NOMO-1 (cell line): ENCODE results near the gene EXTL1.

Source experiments
- DNase-seq, 2 experiments: peaks; one replicate each; lab custom pipeline; 2025; ENCODE audit not compliant: unreplicated experiment in 2 of 2; lab: John Stamatoyannopoulos, UW

EXTL1 gene

DNA sequence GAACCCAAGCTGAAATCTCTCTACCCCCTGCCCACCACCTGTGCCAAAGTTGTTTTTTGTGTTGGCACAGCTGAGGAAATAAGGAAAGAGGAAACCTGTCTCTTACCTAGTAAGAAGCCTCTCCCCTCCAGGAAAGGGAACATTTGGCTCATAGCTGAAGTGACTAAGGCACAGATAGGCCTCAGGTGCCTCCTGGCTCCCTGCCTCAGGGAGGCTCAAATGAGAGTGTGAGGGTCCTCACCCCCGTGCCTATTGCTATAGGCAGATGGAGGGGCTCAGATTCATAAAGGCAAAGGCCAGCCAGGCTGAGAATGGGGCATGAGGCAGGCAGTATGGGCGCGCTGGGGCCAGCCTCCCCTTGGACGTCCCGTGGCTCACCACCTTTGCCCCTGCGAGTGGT is 16.9 kb downstream of the EXTL1 start:
- DNase-seq, result no peak

DNA sequence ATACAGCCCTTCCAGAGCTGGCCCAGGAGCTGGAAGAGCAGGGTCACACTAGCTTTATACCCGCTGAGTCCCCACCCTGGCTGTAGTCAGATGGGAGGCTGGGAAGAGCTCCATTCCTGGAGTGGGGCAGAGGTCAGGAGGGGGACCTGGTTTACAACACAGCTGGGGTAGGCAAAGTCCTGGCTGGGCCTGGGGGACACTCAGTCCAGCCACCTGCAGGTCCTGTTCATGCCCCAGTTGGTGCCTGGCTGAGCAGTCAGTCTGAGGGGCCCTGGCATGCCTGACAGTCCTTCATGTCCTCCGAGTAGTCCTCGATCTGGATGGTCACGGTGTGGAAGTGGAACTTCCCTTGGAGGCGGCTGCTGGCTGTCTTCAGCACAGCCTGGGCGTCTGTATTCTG is 17.3 kb downstream of the EXTL1 start:
- DNase-seq, result no peak

DNA sequence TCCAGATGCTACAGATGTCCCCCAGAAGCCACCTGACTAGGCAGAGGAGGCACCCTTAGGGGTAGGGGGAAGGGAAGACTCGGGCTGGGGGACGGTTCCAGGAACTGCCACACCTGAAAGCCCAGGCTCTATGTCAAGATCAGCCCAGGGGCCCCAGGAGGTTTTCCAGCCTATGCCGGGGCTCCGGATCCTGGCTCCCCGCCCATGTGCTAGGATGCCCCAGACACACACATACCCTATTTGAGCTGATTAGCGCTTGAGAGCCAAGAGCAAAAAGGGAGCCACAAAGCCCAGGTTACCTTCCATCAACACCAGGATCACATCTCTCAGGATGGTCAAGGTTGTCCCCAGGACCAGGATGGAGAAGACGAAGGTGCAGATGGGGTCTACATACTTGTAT is 19.8 kb downstream of the EXTL1 start:
- DNase-seq, result no peak

DNA sequence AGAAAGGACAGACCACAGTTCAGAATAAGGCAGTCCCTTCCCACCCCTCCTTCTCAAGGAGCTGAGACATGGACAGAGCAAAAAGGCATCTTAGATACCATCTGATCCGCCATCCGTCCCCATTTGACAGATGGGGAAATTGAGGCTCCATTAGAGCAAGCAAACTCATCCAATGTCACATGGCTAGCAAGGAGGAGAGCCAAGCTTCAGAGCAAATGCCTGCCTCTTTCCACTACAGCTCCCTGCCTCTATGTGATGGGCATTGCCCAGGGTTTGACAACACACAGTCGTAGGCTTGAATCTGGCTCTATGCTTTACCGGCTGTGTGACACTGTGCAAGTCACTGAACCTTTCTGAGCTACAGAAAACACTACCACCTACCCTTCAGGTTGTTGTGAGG is 20.4 kb downstream of the EXTL1 start:
- DNase-seq, result no peak

DNA sequence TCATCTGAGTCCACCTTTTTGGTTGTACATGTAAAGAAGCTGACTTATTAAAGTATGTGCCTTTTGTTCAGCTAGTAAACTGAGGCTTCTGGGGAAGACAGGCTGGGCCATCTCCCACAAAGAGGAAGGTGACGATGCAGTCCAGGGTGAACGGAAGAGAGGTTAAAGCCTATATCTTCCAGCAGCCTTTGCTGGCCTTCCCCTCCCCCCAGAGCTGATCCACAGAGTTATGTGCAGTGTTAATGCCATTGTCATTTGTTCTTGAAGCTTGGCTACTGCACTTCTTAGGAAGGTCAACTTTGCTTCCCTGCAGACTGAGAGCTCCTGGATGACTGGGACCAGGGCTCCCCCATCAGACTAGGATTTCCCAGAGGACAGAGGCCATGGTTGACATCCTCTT is 22.2 kb downstream of the EXTL1 start:
- no peak for DNase-seq

DNA sequence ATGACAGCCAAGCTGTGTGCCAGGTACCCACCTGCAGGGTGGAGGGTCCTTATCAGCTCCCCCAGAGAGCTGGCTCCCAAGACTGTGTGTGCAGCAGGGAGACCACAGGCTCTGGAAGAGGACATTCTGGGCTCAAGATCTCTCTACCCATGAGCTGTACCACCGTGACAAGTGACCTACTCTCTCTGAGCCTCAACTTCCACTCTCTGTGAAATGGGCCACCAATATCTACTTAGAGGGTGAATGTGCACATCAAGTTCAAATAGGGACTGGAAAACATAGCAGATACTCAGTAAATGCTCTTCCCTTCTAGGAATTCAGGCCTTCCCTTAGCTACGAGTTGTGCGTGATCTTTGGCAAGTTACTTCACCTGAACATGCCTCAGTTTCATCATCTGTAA is 22.8 kb downstream of the EXTL1 start:
- DNase-seq, result no peak

DNA sequence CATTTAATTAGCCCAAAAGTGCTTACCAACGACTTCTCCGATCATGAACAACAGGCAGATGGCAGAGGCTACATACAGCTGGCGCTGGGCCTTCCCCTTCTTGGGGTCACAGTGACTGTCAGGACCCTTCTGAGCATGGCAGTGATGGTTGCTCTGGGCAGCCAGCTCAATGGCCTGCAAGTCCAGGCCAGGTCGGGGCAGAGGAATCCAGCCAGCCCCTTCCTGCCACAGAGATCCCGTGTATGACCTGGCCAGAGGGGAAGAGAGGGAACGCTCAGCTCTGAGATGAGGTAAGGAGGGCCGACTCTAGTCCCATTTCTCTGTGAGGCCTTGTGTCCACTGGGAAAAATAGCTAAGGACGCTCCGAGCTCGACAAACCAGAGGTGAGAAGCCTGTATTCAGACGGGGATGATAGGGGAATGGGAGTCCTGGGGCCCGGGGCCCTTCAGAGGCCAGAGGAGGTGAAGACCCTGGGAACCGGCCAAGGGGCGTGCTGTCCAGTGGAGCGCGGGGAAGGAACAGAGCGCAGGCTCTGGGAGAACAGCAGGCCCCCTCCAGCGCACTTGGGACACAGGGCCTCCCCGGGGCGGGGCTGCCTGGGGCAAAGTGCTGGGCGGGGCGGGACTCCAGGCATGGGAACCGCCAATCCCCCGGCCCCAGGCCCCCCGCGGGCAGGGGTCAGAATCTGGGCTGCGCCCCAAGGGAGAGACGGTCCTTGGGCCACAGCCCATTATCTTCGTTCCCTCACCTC is 23.6 kb downstream of the EXTL1 start:
- no peak for DNase-seq

DNA sequence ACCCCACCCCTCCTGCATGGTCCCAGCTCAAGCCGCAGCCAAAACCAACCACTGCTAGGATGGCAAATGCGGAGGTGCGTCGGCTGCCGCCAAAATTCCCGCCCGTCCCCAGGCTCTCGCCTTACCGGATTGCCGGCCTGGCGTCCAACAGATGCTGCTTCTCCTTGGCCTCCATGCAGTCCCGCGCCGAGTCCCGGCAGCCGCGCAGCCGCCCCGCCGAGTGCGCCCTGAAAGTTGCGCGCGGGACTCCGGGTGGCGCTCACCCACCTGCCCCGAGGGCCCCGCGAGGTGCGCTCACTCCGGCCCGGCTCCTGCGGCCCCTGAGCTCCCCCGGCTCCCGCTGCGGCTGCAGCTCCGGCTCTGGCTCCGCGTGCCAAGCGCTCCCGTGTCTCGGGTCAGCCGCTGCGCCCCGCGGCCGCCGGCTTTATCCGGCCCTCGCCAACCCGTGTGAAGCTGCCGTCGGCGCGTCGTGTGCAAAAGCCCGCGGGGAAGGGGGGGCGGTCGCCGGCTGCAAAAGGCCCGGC is 24.2 kb downstream of the EXTL1 start, which contains the start of gene SLC30A2:
SLC30A2 (minus strand) TSS at position 397 of the 524 bp plus-strand sequence; CDS start at position 175, 222 bp downstream.
- DNase-seq, result peak in 1 of 2 experiments; percentile 19

DNA sequence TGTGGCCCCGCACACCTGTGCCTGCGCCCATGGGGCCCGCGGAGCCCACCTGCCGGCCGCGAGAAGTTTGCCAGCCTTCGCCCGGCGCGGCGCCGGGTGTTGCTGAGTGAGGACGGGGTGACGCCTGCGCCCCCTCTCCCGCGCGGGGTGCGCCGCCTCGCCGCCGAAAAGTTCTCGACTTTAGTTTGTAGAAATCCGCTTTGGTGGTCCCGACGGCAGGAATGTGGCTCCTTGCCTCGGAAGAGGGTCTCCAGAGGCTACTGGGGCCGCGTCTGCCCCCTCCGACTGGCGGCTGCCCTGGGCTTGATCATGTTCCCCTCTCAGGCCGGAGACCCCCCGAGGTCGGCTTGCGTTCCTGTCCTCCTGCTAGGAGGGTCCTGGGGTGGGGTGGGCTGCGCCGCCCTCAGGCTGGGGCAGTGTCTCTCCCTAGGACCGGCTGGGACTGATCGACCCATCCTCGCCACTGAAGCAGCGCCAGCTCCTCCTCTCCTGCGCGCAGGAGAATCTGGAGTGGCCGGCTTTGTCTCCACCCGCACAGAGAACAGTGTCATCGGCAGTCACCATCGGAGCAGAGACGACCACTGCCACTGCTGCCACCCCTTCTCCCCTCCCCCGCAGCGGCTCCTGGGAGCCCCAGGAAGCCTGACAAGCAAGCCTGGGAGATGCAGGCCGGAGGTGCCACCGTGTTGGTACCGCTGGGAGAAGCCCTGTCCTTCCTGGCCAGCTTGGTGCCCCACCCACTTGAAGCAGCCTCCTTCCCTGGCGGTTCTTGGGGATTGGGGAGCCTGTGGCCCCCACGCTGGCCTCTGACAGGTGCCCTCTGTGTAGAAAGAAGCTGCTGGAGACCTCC is 24.9 kb downstream of the EXTL1 start:
- DNase-seq, result no peak

DNA sequence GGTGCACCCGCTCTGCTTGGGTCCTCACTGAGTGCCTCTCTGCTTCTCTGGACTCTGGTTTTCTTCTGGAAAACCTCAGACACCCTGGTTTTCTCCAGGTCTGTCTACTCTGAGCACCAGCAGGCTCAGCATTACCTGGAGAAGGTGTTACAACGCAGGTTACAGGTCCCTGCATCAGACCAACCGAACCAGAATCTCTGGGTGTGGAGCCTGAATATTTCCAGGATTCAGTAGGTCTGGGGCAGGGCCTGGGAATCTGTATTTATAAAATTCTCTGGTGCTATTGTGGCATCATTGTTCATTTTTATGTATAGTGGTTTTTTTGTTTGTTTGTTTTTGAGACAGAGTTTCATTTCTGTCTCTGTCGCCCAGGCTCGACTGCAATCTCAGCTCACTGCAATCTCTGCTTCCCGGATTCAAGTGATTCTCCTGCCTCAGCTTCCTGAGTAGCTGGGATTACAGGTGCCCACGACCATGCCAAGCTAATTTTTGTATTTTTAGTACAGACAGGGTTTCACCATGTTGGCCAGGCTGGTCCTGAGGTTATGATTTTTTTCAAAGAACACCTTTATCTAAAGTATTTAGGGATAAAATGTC is 25.8 kb downstream of the EXTL1 start:
- DNase-seq, result no peak

DNA sequence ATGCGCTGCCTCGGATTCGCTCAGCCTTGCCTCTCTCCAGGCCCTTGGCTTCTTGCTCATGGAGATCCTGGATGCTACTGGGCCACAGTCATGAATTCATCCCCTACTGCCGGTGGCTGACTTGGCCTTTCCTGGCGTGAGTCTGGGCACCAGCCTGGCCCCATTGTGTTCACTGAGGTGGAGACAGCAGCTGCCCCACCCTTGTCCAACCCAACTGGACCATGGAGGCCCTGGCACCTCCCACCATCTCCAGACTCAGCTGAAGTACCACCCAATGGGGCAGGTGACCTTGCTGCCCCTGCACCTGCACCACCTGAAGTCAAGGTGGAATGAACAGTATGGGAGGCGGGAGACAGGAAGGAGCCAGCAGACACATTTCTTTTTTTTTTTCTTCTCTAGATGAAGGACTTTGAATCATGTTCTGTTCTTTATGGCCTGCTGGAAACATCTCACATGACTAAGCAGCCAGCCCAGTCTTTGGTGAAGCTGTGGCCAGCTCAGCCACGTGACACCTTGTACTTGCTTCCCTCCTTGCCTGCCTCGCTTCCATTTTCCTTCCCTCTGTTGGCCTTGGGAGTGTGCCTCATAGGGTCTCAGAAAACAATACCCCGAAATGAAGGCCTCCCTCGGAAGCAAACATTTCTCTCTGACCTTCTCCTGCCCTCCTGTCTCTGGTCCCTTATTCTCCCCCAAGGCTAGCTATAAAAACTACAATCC is 28.1 kb downstream of the EXTL1 start:
- DNase-seq, result no peak

DNA sequence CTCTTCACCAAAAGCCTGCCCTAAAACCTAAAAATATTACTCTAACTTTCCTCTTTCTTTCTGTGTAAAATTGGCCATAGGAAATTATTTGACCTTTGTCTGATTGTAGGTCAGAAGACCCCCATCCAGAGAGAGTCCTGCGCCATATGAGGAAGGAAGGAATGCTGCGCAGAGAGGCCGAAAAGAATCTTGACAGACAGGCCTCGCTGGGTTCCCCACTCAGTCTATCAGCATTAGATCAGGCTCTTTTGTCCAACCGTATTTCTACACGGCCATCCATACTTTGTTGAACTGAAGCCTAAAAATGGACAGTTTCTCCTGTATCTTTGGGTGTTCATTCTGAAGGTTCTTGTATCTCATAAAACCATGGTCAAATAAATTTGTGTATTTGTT is 28.7 kb downstream of the EXTL1 start:
- DNase-seq, result no peak

DNA sequence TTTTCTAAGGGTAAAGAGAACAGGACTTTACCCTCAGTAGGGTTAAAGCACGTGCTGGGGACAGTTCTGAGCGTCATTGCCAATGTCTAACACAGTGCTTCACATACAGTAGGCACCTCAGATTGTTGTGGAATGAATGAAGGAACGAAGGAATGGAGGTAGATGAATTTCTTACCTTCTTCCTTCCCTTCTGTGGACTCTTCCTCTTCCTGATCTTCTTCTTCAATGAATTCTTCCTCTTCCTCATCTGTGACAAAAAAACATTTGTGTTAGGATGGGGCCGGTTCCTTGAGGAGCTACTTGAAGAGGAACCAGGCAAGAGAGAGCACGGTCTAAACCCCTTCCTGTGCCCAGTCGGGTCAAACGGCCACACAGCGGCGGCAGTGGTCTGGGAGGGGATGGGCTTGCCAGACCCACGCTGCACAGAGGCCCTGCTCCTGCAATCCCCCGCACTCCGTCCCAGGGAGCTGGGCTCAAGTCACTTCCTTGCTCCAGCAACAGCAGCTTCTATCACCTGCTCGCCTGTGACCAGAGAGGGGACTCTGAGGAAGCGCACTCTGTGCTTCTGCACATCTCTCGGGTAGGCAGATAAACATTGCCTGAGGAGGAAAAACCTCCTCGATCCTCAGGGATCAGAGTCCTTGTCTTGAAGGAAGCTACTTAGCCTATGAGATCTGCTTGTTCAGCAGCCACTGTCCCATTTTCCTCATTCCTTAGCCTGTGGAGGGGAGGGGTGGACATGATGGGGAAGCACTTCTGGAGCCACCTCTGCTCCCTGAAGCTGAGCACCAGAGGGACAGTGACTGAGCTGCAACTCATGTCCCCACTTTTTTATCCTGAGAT is 32.4 kb downstream of the EXTL1 start:
- no peak for DNase-seq

DNA sequence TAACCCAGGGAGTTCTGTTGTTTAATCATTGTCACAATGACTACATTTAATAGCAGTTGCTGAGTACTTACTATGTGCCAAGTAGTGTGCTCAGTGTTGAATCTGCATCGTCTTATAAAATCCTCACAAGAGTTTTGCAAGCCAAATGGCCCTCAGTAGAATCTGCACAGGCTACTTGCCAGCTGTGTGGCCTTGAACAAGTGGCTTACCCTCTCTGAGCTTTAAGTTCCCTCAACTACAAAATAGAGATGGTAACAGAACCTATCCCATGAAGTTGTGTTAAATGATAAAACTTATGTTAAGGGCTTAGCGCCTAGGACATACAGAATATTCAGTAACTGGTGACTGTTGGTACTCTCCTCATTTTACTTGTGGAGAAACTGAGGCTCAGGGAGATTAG is 33.5 kb downstream of the EXTL1 start:
- no peak for DNase-seq

DNA sequence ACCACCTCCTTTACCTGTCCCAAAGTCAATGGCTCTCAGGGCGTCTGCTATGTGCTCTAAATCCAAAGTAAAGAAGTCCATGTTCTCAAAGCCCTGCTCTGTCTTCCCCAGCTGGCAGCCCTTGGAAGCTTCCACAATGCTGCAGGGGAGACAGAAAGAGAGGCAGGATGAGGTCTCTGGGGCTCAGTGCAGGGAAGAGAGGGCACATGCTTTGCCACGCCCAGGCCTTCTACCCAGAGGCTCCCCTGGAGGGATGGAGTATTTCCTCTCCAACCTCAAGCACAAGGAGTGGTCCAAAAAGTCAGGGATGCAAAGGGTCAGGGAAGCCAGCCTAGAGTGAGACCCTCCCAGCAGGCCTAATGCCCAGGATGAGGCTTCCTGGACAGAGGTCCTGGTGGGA is 35.6 kb downstream of the EXTL1 start:
- no peak for DNase-seq

DNA sequence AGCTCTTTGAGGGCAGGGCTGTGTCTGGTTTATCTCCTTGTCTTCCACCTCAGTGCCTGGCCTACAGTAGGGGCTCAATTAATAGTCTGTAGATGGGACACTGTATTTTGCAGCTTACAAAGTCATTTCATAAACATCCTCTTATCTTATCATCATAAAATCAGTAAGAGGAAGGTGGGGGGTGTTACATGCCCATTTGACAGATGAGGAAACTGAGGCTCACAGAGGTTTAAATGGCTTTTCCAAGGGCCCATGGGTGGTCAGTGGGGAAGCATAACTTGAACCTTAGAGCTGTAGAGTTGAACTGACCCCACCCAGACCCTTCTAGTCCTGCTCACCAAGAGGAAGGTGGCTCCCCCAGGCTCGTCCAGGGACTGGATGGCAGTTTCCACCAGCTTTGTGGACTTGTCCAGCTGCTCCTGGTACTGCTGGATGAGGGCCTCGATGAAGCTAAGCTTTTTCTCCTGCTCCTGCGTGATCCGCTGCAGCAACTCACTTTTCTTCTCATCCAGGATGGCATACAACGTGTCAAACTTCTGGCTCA is 36.5 kb downstream of the EXTL1 start:
- DNase-seq, result no peak

DNA sequence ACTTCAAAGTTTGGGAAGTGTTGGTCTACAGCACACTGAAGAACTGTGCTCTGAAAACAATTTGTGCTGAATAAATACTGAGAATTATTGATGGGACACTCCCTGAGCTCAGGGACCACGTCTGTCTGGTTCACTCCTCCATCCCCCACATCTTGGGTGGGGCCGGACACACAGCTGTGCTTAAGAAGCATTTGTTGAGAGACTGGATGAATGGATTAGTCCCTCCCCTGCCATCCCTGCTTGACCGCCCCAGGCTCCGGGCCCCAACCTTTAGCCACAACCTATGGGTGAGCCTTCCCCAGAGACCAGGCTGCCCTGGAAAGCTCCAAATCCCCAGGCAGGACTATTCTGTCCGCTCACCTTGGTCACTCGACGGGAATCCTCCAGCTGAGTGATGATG is 38.3 kb downstream of the EXTL1 start:
- DNase-seq, result no peak

DNA sequence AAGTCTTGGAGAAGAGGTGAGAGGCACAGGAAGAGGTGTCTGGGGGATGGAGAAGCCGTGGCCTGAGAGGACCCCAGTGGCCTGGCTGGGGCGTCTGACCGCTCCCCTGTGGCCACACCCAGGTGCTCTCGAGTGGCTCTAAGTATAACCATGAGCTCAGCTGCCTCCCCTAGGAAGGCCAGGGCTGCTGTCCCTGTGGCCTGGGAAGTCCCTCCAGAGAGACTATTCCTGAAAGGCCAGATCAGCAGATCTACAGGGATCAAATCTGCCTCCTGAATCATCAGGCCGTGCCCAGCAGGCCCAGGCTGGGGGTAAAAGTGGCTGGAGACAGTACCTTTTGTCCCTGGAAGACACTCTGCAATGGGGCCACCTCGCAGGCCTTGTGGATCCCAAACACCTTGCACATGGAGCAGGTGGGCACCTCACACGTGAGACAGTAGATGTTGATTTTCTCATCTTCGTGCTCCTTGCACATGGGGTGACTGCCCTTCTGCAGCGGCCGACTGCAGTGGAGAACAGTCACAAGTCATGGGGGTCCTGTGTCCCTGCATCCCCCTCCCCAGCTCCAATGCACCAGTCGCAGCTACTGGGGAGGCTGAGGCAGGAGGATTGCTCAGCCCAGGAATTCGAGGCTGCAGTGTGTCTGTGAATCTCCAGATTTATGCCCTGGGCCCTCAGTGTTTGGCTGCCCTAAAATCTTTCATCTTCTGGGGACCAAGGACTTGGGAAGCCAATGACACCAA is 39.4 kb downstream of the EXTL1 start:
- no peak for DNase-seq

DNA sequence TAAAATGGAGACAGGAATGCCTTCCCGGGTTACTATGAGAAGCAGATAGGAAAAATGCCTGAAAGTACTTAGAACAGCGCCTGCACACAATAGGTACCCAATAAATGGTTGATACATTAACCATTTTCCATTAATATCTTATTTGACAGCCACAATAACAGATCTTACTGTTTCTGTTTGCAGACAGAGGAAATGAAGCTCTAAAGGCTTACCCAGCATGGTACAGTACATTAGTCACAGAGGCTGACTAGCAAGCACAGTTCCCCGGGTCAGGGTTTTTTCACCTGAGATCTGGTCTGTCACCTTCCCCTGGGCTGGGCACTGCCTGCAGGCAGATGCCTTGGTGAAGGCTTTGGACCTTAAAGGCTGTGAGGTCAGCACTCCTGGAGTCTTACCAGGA is 43.0 kb downstream of the EXTL1 start:
- DNase-seq, result no peak
